CD1c-positive myeloid dendritic cell (primary cell): ENCODE data around the gene ZNF329.
"Not testable (repeated sequence)": the region's sequence is repeated elsewhere in the genome, so short reads cannot be mapped to it uniquely, and the experiment has no call there.

ENCODE experiments used
- DNase-seq: peaks from one replicate; pipeline ENCODE4 v3.0.0-alpha.2; 2016; ENCODE audit errors: extremely low spot score

ZNF329 gene

DNA sequence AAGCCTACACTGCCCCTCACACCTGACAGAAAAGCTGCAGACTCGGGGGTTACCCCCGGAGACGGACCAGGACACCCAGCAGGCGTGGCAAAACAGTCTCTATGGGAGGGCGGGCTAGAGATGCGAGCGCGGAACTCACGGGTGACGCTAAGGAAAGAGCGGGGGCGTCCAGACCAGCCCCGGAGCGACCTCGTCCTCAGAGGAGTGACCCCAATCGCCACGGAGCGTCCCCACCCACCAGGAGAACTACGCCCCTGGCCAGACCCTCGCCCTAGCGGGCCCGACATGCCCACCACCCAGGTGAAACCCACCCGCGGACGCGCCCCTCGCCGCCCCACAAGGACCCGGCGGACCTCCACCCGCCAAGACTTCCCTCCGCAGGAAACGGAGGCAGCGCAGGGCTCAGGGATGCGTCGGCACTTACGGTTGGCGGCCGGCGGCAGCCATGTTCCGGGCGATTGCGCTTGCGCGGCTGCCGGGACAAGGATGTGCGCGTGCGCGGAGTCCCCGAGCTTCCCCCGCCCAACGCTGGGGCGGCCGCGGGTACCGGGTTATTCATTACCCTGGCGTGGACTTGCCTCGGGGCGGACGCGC is at the start of gene ZNF329:
Gene ZNF329 (minus strand): TSS at position 462 of the 594 bp plus-strand sequence. CDS start 21,286 bp downstream, outside the sequence.
- peak; percentile 94 for DNase-seq

DNA sequence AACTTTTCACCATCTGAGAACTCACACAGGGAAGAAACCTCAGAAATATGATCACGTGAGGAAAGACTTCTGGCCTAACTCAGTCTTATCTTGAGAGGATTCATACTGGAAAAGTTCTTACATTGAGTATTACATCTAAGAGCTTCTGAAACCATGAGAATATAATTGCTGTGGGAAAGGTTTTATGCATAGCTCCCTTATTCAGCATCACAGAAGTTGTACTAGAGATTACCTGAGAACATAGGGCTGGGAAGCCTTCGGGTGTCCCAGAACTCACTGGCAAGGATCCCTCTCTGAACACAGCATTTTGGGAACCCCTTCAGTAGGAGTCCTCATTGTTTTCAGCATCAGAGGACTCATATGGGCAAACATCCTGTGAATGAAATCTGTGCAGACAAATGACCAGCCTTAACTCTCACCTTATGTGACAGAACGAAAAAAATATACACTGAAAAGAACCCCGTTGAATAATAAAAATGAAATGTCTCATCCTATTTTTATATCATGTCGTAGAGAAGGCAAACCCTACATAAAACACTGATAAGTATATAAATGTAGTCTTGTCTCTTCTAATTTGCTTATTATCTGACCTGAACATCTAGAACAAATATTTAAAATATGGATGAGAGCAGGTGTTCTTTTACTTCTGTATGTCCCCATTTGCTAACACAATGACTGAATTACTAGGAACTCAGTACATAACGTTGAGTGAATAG is 46.5 kb upstream of the ZNF329 start:
- DNase-seq: peak; percentile 24

DNA sequence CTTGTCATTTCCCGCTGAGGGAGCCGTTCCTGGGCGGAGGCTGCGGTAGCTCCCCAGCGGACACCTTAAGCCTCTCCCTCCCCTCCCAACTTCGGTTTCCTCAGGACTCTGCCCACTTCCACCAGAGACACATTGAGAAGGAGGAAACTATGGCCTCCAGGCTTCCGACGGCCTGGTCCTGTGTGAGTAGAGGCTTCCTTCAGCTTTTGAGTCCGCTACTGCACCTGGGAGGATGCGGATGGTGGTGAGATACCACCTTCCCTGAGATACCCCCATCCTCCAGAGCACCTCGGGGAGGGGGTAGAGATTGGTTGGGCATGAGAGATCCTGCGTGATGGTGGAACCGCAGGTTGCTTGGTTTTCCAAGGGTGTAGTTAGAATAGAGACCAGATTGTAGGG is 33.2 kb upstream of the ZNF329 start:
- no peak for DNase-seq

DNA sequence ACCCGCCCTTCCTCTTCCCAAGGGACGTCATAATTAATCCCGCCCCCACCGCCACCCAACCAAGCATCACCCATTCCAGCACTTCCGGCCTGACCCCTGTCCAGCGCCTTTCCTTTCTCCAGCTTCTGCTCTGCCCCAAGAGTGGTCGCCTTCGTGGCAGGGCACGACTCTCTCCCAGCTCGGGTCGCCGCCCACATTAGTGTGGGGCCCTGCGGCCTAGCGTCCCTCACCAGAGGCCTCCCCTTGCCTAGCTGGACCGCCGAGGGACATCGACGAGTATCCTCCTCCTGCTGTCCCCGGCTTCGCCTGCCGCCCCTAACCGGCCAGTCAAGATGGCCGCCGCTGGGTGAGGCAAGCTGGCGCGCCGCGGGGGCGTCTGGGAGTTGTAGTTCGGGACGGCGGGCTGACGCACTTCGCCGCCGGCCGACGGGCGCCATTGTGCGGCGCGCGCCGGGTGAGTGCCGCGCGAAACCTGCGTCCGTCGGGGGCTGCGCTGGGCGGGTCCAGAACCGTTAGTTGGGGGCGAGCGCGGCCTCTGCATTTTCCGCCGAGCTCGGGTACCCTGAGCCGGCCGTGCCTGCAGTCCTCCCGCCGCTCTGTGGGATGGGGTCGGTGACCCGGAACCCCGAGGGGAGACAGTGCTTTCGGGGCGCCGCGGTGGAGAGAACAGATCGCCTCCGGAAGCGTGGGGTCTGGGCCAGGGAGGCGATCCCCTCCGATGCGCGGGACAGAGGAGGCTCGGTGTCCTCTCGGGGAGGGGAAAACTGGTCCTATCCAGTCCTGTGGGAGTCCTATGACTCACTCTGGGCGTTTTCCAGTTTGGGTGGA is 32.6 kb upstream of the ZNF329 start, which contains the start of gene ZNF274:
Gene ZNF274 (plus strand): TSS at position 73 of the 828 bp plus-strand sequence. CDS start 905 bp downstream, outside the sequence.
- peak; percentile 96 for DNase-seq

DNA sequence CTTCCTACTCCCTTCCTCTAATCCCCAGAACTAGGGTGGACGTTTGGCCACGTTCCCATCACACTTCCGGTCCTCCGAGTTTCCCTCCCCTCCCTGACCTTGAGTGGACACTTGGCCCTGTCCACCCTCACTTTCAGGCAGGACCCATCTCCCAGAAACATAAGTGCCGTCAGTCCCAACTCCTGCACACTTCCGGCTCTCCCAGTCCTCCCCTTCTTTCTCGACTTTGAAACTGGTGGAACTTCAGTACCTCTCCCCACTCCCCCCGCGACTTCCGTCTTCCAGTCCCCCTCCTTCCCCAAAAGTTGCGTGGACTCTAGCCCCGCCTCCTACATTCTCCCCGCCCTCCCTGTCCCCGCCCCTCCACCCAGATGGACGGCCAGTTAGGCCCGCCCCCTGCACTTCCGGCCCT is 32.0 kb upstream of the ZNF329 start:
- peak; percentile 96 for DNase-seq

DNA sequence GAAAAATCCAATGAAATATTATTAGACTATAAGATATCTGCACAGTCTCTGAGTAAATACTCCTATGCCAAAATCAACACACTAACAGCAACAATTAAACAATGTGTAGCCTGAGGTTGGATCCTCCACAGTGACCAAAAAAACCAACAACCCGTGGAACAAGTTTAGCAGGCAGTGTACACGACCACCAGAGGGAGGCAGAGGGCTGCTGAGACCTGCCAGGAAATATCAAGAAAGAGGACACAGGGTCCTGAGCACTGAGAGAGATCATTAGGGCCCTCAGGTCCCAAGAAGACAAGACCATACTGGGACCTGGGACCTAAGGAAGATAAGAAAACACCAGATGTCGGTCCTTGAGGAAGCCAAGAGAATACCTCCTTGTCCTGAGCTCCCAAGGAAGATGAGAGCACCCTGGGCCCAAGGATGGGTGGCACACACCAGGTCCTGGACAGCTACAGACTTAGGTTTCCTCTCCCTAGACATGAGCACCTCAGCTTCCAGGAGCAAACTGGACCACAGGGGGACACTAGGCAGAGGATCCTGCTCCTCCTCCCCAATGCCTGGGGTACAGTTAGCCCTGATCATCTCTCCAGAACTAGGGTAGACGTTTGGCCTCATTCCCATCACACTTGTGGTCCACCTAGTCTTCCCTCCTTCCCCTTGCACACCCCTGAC is 31.4 kb upstream of the ZNF329 start:
- DNase-seq: peak; percentile 47

DNA sequence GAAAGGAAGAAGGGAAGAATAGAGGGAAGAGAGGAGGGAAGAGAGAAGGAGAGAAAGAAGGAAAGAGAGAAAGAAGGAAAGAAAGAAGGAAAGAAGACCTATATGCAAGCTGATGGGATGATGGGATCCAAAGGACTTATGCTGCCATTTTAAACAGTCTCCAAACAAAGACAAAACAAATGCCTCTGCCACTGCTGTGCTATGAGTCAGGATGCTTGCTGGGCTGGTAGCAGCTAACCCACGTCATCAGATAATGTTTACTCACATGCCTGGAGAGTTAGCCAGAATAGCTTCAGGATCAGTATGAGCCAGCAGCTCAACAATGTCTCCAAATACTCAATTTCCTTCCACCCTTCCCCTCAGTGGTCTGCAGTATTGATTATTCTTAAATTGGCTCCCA is 20.3 kb upstream of the ZNF329 start:
- no peak for DNase-seq

DNA sequence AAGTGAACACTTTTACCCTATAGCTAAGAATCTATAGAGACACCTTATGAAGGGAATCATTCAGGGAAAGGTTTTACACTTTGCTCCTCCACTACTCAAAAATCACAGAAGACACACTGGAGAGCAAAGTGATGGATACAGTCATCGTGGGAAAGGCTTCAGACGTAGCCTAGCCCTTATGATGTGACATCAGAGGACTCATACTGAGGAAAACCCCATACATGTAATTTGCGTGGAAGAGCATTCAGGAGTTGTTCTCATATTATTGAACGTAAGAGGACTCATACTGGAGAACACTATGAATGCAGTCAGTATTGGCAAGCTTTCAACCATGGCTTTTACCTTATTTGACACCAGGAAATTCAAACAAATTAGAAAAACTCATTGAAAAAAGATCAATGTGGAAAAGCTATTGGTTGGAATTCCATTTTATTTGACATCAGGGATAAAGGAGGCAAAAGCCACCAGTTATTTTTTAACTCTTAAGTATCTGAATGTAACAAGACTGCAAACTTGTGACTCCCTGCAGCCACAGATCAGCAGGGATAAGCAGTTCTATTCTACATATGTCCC is 16.2 kb upstream of the ZNF329 start:
- DNase-seq: no peak

DNA sequence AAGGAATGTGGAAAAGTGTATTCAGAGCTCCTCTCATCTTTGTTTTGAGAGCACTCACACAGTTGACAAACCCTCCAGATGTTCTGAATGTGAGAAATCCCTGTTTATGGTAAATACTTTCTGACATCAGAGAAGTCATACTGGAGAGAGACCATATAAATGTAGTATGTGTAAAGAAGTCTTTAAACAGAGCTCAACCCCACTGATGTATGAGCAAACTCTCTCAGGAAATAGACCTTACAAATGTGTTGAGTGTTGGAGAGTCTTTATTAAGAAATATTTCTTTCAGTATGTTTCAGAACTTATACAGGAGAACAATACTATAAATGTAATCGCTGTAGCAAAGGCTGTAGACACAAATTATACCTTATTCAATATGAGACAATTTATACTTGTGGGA is 15.7 kb upstream of the ZNF329 start:
- no peak for DNase-seq

DNA sequence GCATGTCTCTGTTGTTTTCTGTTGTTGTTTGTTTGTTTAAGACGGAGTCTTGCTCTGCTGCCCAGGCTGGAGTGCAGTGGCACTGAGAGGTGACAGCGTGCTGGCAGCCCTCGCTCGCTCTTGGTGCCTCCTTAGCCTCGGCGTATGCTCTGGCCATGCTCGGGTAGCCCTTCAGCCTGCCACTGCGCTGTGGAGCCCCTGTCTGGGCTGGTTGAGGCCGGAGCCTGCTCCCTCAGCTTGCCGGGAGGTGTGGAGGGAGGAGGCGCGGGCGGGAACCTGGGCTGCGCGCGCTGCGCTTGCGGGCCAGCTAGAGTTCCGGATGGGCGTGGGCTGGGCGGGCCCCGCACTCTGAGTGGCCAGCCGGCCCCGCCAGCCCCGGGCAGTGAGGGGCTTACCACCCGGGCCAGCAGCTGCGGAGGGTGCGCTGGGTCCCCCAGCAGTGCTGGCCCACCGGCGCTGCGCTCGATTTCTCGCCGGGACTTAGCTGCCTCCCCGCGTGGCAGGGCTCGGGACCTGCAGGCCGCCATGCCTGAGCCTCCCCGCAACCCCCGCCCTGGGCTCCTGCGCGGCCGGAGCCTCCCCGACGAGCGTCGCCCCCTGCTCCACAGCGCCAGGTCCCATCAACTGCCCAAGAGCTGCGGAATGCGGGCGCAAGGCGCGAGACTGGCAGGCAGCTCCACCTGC is 6.6 kb upstream of the ZNF329 start:
- no peak for DNase-seq

DNA sequence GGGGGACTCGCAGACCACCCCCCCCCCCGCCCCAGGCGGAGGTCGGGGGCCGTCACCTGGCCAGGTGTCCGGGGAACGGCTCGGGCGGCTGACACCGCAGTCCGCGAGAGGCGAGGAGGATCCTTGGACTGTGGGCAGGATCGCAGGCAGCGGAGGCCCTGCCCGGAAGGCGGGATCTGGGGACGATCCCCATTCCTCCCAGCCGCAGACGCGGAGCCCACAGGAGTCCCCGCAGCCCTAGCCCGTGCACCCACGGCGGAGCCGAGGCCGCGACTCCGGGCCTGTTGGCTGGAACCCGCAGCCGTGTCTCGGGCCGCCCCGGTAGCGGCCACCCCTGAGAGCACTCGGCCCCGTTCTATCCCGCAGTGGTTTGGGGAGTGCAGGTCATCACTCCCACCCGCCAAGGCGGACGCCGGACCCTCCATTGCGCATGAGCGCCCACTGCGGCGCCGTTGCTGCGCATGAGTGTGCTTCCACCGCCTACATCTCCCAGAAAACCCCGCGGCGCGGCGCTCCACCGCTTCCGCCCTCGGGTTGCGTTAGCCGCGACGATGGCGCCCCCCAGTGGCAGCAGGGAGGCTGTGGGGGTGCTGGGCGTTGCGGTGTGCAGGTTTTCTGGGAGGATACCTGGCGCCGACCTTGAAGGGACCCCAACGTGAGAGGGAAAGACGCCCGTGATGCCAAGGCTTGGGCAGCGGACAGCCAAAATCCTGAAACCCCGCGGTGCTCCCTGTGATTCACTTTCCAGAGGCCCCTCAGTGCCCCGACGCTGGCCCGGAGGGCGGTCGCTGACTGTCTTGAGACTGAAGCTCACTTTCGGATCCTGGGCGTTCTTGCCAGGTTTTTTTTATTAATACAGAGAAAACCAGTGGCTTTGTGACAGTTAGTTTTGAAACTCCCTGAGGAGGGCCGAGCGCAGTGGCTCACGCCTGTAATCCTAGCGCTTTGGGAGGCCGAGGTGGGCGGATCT is 4.4 kb upstream of the ZNF329 start:
- peak; percentile 98 for DNase-seq

DNA sequence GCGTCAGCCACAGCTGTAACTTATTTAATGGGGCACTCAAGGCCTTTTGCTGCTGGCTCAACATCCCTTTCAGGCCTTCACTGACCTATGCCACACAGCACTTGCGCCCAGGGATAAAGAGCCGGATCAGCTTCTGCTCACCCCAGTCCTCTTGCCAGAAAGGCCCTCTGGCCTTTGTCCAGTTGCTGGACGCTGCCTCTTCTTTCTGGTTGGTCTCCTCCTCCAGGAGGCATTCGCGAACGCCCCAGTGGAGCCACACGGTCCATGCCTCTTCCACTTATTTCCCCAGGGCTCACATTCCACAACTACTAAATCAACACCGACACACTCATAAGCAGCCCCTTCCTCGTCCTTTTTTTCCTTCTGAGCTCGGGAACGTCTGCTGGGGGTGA is 3.7 kb upstream of the ZNF329 start:
- DNase-seq: no peak

DNA sequence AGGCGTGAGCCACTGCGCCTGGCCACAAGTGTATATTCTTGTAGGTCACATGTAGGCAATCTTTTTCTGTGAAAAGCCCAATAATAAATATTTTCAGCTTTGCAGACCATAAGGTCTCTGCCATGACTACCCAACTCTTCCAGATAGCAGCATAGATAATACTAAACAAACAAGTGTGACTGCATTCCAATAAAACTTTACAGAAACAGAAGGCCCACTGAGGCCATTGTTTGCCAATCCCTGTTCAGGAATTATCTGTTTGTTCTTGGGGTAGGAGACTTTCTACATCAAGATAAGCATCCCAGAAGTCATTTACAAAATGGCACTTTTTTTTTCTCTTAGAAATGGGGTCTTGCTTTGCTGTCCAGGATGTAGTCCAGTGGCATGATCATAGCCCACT is 2.8 kb upstream of the ZNF329 start:
- DNase-seq: no peak

DNA sequence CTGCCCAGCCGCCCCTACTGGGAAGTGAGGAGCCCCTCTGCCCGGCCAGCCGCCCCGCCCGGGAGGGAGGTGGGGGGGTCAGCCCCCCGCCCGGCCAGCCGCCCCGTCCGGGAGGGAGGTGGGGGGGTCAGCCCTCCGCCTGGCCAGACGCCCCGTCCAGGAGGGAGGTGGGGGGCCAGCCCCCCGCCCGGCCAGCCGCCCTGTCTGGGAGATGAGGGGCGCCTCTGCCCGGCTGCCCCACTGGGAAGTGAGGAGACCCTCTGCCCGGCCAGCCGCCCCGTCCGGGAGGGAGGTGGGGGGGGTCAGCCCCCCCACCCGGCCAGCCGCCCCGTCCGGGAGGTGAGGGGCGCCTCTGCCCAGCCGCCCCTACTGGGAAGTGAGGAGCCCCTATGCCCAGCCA is 3.1 kb downstream of the ZNF329 start:
- DNase-seq: not testable (repeated sequence)

DNA sequence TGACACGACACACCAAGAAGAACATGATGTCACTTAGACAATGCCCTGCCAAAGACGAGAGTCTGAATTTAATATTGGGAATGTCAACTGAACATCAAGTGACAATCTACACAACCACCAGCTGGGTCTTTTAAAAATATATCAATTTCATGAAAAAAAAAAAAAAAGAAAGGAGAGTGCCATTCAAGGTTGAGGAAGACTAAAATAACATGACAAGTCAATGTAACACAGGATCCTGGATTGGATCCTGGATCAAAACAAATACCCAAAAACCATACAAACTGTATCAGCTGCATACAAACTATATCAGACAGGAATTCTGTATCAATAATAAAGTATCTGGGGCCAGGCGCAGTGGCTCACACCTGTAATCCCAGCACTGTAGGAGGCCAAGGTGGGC is 4.7 kb downstream of the ZNF329 start:
- no peak for DNase-seq

DNA sequence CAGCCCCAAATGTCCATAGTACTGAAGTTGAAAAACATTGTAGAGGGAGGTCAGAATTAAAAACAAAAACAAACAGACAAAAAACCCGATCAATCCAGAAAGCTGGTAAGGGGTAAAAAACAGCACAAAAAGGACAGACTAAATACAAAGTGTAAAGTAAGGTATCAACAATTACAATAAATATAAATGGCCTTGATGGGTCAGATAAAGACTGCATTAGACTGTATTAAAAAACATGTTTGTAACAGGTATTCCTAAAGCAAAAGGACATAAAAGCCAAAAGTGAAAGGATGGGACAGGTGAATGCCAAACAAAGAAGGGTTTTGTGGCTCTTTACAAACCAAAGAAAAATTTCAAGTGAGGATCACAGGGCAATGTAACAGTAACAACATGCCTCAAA is 16.3 kb downstream of the ZNF329 start:
- DNase-seq: no peak

DNA sequence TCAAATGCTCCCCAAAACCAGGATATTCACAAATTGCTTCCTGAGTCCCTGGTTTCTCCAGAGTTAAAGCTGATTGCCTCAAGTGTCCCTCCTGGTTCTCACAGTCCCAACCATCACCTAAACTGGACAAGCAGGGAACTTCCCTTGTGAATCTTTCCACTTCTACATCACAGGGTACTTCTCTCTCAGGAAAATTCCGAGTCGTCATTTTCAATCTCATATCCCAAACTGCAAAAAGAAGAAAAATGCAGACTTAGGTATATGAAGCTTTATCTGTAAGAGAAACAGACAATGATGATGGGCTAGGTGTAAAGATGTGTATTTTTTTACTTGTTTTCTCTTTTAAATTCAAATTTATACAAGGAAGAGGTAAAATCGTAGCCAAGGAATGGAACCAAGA is 21.3 kb downstream of the ZNF329 start:
- no peak for DNase-seq

DNA sequence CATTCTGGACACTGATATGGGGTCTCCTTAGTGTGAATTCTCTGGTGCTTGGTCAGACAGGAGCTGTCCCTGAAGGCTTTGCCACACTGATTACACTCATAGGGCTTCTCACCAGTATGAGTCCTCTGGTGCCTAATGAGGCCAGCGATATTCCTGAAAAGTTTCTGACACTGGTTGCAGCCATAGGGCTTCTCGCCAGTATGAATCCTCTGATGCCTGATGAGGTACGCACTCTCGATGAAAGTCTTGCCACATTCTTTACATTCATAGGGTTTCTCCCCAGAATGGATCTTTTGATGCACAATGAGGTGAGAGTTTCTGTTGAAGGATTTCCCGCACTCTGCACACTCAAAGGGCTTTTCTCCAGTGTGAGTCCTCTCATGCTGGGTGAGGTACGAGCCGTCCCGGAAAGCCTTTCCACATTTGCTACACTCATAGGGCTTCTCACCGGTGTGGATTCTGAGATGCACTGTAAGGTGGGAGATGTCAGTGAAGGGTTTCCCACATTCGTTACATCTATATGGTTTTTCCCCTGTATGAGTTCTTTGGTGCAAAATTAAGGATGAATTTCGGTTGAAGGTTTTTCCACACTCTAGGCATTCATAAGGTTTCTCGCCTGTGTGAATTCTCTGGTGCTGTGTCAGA is 22.4 kb downstream of the ZNF329 start:
- no peak for DNase-seq

DNA sequence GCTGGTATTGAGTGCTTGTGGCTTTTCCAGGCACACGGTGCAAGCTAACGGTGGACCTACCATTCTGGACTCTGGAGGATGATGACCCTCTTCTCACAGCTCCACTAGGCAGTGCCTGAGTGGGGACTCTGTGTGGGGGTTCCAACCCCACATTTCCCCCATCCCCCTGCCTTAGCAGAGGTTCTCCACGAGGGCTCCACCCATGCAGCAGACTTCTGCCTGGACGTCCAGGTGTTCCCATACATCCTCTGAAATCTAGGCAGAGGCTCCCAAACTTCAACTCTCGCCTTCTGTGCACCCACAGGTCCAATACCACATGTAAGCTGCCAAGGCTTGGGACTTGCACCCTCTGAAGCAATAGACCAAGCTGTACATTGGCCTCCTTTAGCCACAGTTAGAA is 27.2 kb downstream of the ZNF329 start:
- no peak for DNase-seq
